Measurements from ENCODE around the gene ASTN2. TPM values are rescaled to one million over a fixed set of nuclear protein-coding genes. Genes with fewer than 3 reads are reported as not detected.

Gene ASTN2
- total RNA-seq, 4 donors from 2014 or later, result 3.2 to 7.0 (median 5.4) TPM

GRCh38 chr9:117374076-117374725 is 40.7 kb downstream of the ASTN2 start:
- TF ChIP-seq CTCF (IDR thresholded peaks at IDR 0.05; ENCODE audit: low read depth), result no peak

- TF ChIP-seq CTCF (IDR thresholded peaks at IDR 0.05; ENCODE audit: low read depth), result no peak
Observed at GRCh38 chr9:117368684-117369230, 46.1 kb downstream of the ASTN2 start.

GRCh38 chr9:117365438-117365837 is 49.4 kb downstream of the ASTN2 start:
- no peak for TF ChIP-seq CTCF (IDR thresholded peaks at IDR 0.05; ENCODE audit: low read depth)

GRCh38 chr9:117363006-117363405 is 51.9 kb downstream of the ASTN2 start:
- no peak for TF ChIP-seq CTCF (IDR thresholded peaks at IDR 0.05; ENCODE audit: low read depth)

- TF ChIP-seq CTCF (IDR thresholded peaks at IDR 0.05; ENCODE audit: low read depth), result no peak
Observed at GRCh38 chr9:117359910-117360309, 54.9 kb downstream of the ASTN2 start.

GRCh38 chr9:117355542-117355941 is 59.3 kb downstream of the ASTN2 start:
- no peak for TF ChIP-seq CTCF (IDR thresholded peaks at IDR 0.05; ENCODE audit: low read depth)

GRCh38 chr9:117354997-117355396 is 59.9 kb downstream of the ASTN2 start:
- TF ChIP-seq CTCF (IDR thresholded peaks at IDR 0.05; ENCODE audit: low read depth), result no peak
